ENCODE data around the gene RNU11.
"Not testable (repeated sequence)": the region's sequence is repeated elsewhere in the genome, so short reads cannot be mapped to it uniquely, and the experiment has no call there.

The RNU11 gene

GRCh38 chr1:28682840-28683239 is 34.4 kb downstream of the RNU11 start:
- Histone ChIP-seq H3K9me3 (no peaks in the 10 kb centered on the region), H3K4me1 (ENCODE audit: control insufficient read depth in 1 of 2, insufficient read depth in 1 of 2, low read depth in 1 of 2, low read length in 1 of 2) (no peaks in the 10 kb centered on the region), H3K36me3 (peaks cover 45% of the 10 kb centered on the region), H3K27ac (no peak overlapping the region), H3K27me3 (no peaks in the 10 kb centered on the region), H3K4me3 (ENCODE audit: low read depth in 1 of 2, low read length in 1 of 2) (no peak overlapping the region)
- no peak for TF ChIP-seq CTCF (IDR thresholded peaks at IDR 0.05)

GRCh38 chr1:28684937-28685336 is 36.5 kb downstream of the RNU11 start:
- Histone ChIP-seq H3K27ac (no peak overlapping the region), H3K27me3 (no peaks in the 10 kb centered on the region), H3K36me3 (peaks cover 63% of the 10 kb centered on the region), H3K4me1 (ENCODE audit: control insufficient read depth in 1 of 2, insufficient read depth in 1 of 2, low read depth in 1 of 2, low read length in 1 of 2) (no peaks in the 10 kb centered on the region), H3K4me3 (ENCODE audit: low read depth in 1 of 2, low read length in 1 of 2) (no peak overlapping the region), H3K9me3 (no peaks in the 10 kb centered on the region)
- no peak for TF ChIP-seq CTCF (IDR thresholded peaks at IDR 0.05)

GRCh38 chr1:28691627-28692026 is 43.2 kb downstream of the RNU11 start:
- not testable (repeated sequence) for H3K4me1 ChIP-seq (ENCODE audit: control insufficient read depth in 1 of 2, insufficient read depth in 1 of 2, low read depth in 1 of 2, low read length in 1 of 2); H3K27me3 ChIP-seq; H3K9me3 ChIP-seq; H3K4me3 ChIP-seq (ENCODE audit: low read depth in 1 of 2, low read length in 1 of 2); H3K27ac ChIP-seq
- peaks cover 72% of the 10 kb centered on the region for H3K36me3 ChIP-seq

All from neutrophil (primary cell).